ENCODE results near the gene ZNF135. TPM values are rescaled to one million over a fixed set of nuclear protein-coding genes. Genes with fewer than 3 reads are reported as not detected.

The ZNF135 gene
- total RNA-seq, 1 donor from 2014 or later = 1.7 TPM

DNA sequence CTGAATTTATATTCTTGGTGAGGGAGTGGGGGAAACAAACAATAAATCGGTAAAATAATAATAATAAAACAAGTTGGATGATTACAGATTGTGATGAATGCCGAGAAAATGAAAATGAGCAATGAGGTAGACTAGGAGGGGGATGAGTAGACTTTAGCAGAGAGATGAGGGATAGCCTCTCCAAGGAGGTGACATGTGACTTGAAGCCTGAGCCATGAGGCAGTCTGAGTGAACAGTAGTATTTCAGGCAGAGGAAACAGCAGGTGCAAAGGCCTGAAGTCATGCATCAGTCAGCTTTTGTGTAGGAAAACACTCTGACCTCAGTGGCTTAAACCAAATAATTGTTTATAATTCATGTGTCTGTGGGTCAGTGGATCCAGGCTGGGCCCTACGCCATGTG lies 4.6 kb downstream of the ZNF135 start:
- H3K4me1 Mint-ChIP-seq (ENCODE audit: low read depth, unreplicated experiment) = no peaks in the 10 kb centered on the region
- H3K79me2 ChIP-seq (ENCODE audit: insufficient read depth, low read length) = no peaks in the 10 kb centered on the region

DNA sequence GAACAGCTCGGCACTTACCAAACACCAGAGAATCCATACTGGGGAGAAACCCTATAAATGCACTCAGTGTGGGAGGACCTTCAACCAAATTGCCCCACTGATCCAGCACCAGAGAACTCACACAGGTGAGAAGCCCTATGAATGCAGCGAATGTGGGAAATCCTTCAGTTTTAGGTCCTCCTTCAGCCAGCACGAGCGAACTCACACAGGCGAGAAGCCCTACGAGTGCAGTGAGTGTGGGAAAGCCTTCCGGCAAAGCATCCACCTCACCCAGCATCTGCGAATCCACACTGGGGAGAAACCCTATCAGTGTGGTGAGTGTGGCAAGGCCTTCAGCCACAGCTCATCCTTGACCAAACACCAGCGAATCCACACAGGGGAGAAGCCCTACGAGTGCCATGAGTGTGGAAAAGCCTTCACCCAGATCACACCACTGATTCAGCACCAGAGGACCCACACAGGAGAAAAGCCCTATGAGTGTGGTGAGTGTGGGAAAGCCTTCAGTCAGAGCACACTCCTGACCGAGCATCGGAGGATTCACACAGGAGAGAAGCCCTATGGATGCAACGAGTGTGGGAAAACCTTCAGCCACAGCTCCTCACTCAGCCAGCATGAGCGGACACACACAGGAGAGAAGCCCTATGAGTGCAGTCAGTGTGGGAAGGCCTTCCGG lies 8.3 kb downstream of the ZNF135 start:
- no peaks in the 10 kb centered on the region for H3K79me2 ChIP-seq (ENCODE audit: insufficient read depth, low read length)
- TF ChIP-seq, protein P1, sequence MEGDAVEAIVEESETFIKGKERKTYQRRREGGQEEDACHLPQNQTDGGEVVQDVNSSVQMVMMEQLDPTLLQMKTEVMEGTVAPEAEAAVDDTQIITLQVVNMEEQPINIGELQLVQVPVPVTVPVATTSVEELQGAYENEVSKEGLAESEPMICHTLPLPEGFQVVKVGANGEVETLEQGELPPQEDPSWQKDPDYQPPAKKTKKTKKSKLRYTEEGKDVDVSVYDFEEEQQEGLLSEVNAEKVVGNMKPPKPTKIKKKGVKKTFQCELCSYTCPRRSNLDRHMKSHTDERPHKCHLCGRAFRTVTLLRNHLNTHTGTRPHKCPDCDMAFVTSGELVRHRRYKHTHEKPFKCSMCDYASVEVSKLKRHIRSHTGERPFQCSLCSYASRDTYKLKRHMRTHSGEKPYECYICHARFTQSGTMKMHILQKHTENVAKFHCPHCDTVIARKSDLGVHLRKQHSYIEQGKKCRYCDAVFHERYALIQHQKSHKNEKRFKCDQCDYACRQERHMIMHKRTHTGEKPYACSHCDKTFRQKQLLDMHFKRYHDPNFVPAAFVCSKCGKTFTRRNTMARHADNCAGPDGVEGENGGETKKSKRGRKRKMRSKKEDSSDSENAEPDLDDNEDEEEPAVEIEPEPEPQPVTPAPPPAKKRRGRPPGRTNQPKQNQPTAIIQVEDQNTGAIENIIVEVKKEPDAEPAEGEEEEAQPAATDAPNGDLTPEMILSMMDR (IDR thresholded peaks at IDR 0.05; ENCODE audit: insufficient read depth, low read depth, low read length) = no peak
- no peak for TF ChIP-seq EZH2 (IDR thresholded peaks at IDR 0.05; ENCODE audit: insufficient read depth, low read length)
- H3K27me3 Mint-ChIP-seq (ENCODE audit: low read depth, unreplicated experiment) = no peaks in the 10 kb centered on the region
- no peak overlapping the region for H3K27ac ChIP-seq (ENCODE audit: low read depth, low read length)
- H3K36me3 Mint-ChIP-seq (ENCODE audit: low read depth, unreplicated experiment) = peaks cover 34% of the 10 kb centered on the region
- no peaks in the 10 kb centered on the region for H3K4me1 ChIP-seq (ENCODE audit: insufficient read depth, low read length)
- peaks cover 76% of the 10 kb centered on the region for H3K9me3 ChIP-seq (ENCODE audit: insufficient read depth, low read depth, low read length)
- H3K9me3 Mint-ChIP-seq (ENCODE audit: unreplicated experiment) = peaks cover 52% of the 10 kb centered on the region
- H3K4me3 Mint-ChIP-seq (ENCODE audit: unreplicated experiment) = no peak overlapping the region
- H2AFZ ChIP-seq (ENCODE audit: low read depth, low read length) = no peak overlapping the region
- H3K9ac ChIP-seq (ENCODE audit: low read length) = no peak overlapping the region
- no peaks in the 10 kb centered on the region for H3K27me3 ChIP-seq (ENCODE audit: insufficient read depth, low read length)
- H4K20me1 ChIP-seq (ENCODE audit: insufficient read depth, low read length) = no peaks in the 10 kb centered on the region
- no peak overlapping the region for H3K4me2 ChIP-seq (ENCODE audit: low read length)
- FAIRE-seq = no peak
- DNase-seq (ENCODE audit: low read depth) = no peak
- H3K4me1 Mint-ChIP-seq (ENCODE audit: low read depth, unreplicated experiment) = no peaks in the 10 kb centered on the region
- no peak overlapping the region for H3K4me3 ChIP-seq (ENCODE audit: insufficient read depth, low read depth, low read length)
- no peaks in the 10 kb centered on the region for H3K36me3 ChIP-seq (ENCODE audit: insufficient read depth, low read length)
- no peak overlapping the region for H3K27ac Mint-ChIP-seq (ENCODE audit: unreplicated experiment)

More for the DNA sequence above, 4.6 kb downstream of the ZNF135 start:
- H3K27me3 ChIP-seq (ENCODE audit: insufficient read depth, low read length) = no peaks in the 10 kb centered on the region
- H3K27me3 Mint-ChIP-seq (ENCODE audit: low read depth, unreplicated experiment) = no peaks in the 10 kb centered on the region
- no peaks in the 10 kb centered on the region for H3K4me1 ChIP-seq (ENCODE audit: insufficient read depth, low read length)
- no peak overlapping the region for H3K4me2 ChIP-seq (ENCODE audit: low read length)
- no peak overlapping the region for H3K4me3 Mint-ChIP-seq (ENCODE audit: unreplicated experiment)
- no peak overlapping the region for H3K27ac Mint-ChIP-seq (ENCODE audit: unreplicated experiment)
- no peaks in the 10 kb centered on the region for H4K20me1 ChIP-seq (ENCODE audit: insufficient read depth, low read length)
- no peak overlapping the region for H3K27ac ChIP-seq (ENCODE audit: low read depth, low read length)
- H3K36me3 Mint-ChIP-seq (ENCODE audit: low read depth, unreplicated experiment) = peaks cover 39% of the 10 kb centered on the region
- DNase-seq (ENCODE audit: low read depth) (no peak), FAIRE-seq (no peak)
- H3K9me3 Mint-ChIP-seq (ENCODE audit: unreplicated experiment) = peaks cover 51% of the 10 kb centered on the region
- no peak overlapping the region for H3K9ac ChIP-seq (ENCODE audit: low read length)
- TF ChIP-seq EZH2 (IDR thresholded peaks at IDR 0.05; ENCODE audit: insufficient read depth, low read length) = no peak
- TF ChIP-seq, protein P1 (IDR thresholded peaks at IDR 0.05; ENCODE audit: insufficient read depth, low read depth, low read length) = no peak
- H3K36me3 ChIP-seq (ENCODE audit: insufficient read depth, low read length) = no peaks in the 10 kb centered on the region
- no peak overlapping the region for H2AFZ ChIP-seq (ENCODE audit: low read depth, low read length)
- no peak overlapping the region for H3K4me3 ChIP-seq (ENCODE audit: insufficient read depth, low read depth, low read length)
- H3K9me3 ChIP-seq (ENCODE audit: insufficient read depth, low read depth, low read length) = peaks cover 61% of the 10 kb centered on the region

DNA sequence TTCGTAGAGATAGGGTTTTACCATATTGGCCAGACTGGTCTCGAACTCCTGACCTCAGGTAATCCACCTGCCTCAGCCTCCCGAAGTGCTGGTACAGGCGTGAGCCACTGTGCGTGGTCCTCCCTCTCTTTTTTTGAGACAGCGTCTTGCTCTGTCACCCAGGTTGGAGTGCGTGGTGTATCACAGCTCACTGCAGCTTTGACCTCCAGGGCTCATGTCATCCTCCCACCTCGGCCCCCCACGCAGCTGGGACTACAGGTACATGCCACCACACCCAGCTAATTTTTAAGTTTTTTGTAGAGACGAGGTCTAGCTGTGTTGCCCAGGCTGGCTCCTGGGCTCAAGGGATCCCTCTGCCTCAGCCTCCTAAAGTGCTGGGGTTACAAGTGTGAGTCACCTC lies 20.7 kb downstream of the ZNF135 start:
- FAIRE-seq (no peak), DNase-seq (ENCODE audit: low read depth) (no peak)
- peaks cover 4% of the 10 kb centered on the region for H3K27me3 Mint-ChIP-seq (ENCODE audit: low read depth, unreplicated experiment)
- H3K36me3 Mint-ChIP-seq (ENCODE audit: low read depth, unreplicated experiment) = peaks cover 20% of the 10 kb centered on the region
- no peak overlapping the region for H3K9ac ChIP-seq (ENCODE audit: low read length)
- no peak for TF ChIP-seq EZH2 (IDR thresholded peaks at IDR 0.05; ENCODE audit: insufficient read depth, low read length)
- TF ChIP-seq, protein P1 (IDR thresholded peaks at IDR 0.05; ENCODE audit: insufficient read depth, low read depth, low read length) = no peak
- H3K9me3 Mint-ChIP-seq (ENCODE audit: unreplicated experiment) = peaks cover 45% of the 10 kb centered on the region
- H3K27ac ChIP-seq (ENCODE audit: low read depth, low read length) = no peak overlapping the region
- H3K27ac Mint-ChIP-seq (ENCODE audit: unreplicated experiment) = no peak overlapping the region
- H3K4me3 ChIP-seq (ENCODE audit: insufficient read depth, low read depth, low read length) = no peak overlapping the region
- H4K20me1 ChIP-seq (ENCODE audit: insufficient read depth, low read length) = no peaks in the 10 kb centered on the region
- H3K79me2 ChIP-seq (ENCODE audit: insufficient read depth, low read length) = no peaks in the 10 kb centered on the region
- no peak overlapping the region for H3K4me2 ChIP-seq (ENCODE audit: low read length)
- H3K36me3 ChIP-seq (ENCODE audit: insufficient read depth, low read length) = no peaks in the 10 kb centered on the region
- H3K4me1 Mint-ChIP-seq (ENCODE audit: low read depth, unreplicated experiment) = no peaks in the 10 kb centered on the region
- H3K4me3 Mint-ChIP-seq (ENCODE audit: unreplicated experiment) = no peak overlapping the region
- H3K4me1 ChIP-seq (ENCODE audit: insufficient read depth, low read length) = no peaks in the 10 kb centered on the region
- peaks cover 10% of the 10 kb centered on the region for H3K9me3 ChIP-seq (ENCODE audit: insufficient read depth, low read depth, low read length)
- H2AFZ ChIP-seq (ENCODE audit: low read depth, low read length) = no peak overlapping the region
- no peaks in the 10 kb centered on the region for H3K27me3 ChIP-seq (ENCODE audit: insufficient read depth, low read length)

All from astrocyte (in vitro differentiated cells and primary cell).